HEK293 (cell line): ENCODE results near the gene AURKB.

Experiments
- CTCF ChIA-PET: fragments of 350-600 bp; formaldehyde crosslinking; extraction: SDS; loops from one replicate; lab custom pipeline; 2021; ENCODE audit warnings: antibody characterized with exemption; lab: Yijun Ruan, JAX
- POLR2A ChIA-PET: fragments of 300-600 bp; formaldehyde crosslinking; extraction: SDS; loops from one replicate; lab custom pipeline; 2020; ENCODE audit warnings: antibody characterized with exemption, inconsistent platforms; lab: Yijun Ruan, JAX
- H3K27ac ChIP-seq: fragments of 200-500 bp; sonication (Bioruptor generic); 2 replicates; pipeline ENCODE4 v1.5.1; 2014; ENCODE audit warnings: low read depth, low read length, control low read depth, inconsistent platforms; ENCODE audit errors: extremely low read depth
- H3K36me3 ChIP-seq, 2 experiments: fragments of 200-500 bp in 1 of 2; sonication (Bioruptor generic) in 1 of 2; 1 replicate in 1 of 2; 2 replicates in 1 of 2; pipeline ENCODE4 v1.5.1; 2014 to 2017; ENCODE audit warnings: inconsistent platforms in 2 of 2, low read length in 2 of 2; ENCODE audit not compliant: control insufficient read depth in 2 of 2, insufficient read depth in 1 of 2
- H3K4me1 ChIP-seq: fragments of 200-500 bp; sonication (Bioruptor generic); 2 replicates; pipeline ENCODE4 v1.5.1; 2014; ENCODE audit warnings: mild to moderate bottlenecking, low read length, inconsistent platforms; ENCODE audit not compliant: control insufficient read depth, insufficient read depth
- H3K4me3 ChIP-seq: 2 replicates; pipeline ENCODE4 v1.5.1; 2011; ENCODE audit warnings: low read depth, mild to moderate bottlenecking, control low read depth, low read length, moderate library complexity
- H3K9me3 ChIP-seq: fragments of 200-500 bp; sonication (Bioruptor generic); 2 replicates; pipeline ENCODE4 v1.5.1; 2014; ENCODE audit warnings: low read depth, low read length, inconsistent platforms; ENCODE audit not compliant: control insufficient read depth, insufficient read depth
- GLI4 ChIP-seq: fragments of 450-650 bp; formaldehyde crosslinking; IDR thresholded peaks from 2 replicates; pipeline ENCODE4 v1.5.1; 2016; ENCODE audit warnings: missing biosample characterization, missing genetic modification characterization
- WT1 ChIP-seq: fragments of 450-650 bp; formaldehyde crosslinking; IDR thresholded peaks from 2 replicates; pipeline ENCODE4 v1.5.1; 2016; ENCODE audit warnings: missing biosample characterization, missing genetic modification characterization
- ZBTB7A ChIP-seq: fragments of 450-650 bp; formaldehyde crosslinking; IDR thresholded peaks from 2 replicates; pipeline ENCODE4 v1.5.1; 2016; ENCODE audit warnings: low read depth, missing biosample characterization, missing genetic modification characterization
- ZNF138 ChIP-seq: fragments of 450-650 bp; formaldehyde crosslinking; IDR thresholded peaks from 2 replicates; pipeline ENCODE4 v1.5.1; 2016; ENCODE audit warnings: missing biosample characterization, missing genetic modification characterization, borderline replicate concordance
- ZNF174 ChIP-seq: fragments of 450-650 bp; formaldehyde crosslinking; IDR thresholded peaks from 2 replicates; pipeline ENCODE4 v1.5.0; 2017; ENCODE audit warnings: missing biosample characterization, mild to moderate bottlenecking, missing genetic modification characterization
- ZNF335 ChIP-seq: fragments of 450-650 bp; formaldehyde crosslinking; conservative IDR thresholded peaks from 2 replicates; pipeline ENCODE4 v1.5.1; 2016; ENCODE audit warnings: missing biosample characterization, missing genetic modification characterization
- ZNF394 ChIP-seq: fragments of 450-650 bp; formaldehyde crosslinking; IDR thresholded peaks from 2 replicates; pipeline ENCODE4 v1.5.1; 2016; ENCODE audit warnings: missing biosample characterization, missing genetic modification characterization, mild to moderate bottlenecking, moderate library complexity, borderline replicate concordance
- ZNF529 ChIP-seq: fragments of 450-650 bp; formaldehyde crosslinking; IDR thresholded peaks from 2 replicates; pipeline ENCODE4 v1.5.1; 2017; ENCODE audit warnings: missing genetic modification characterization, missing biosample characterization; ENCODE audit not compliant: insufficient replicate concordance
- ZNF544 ChIP-seq: fragments of 450-650 bp; formaldehyde crosslinking; IDR thresholded peaks from 2 replicates; pipeline ENCODE4 v1.5.0; 2017; ENCODE audit warnings: missing biosample characterization, missing genetic modification characterization
- ZNF549 ChIP-seq: fragments of 450-650 bp; IDR thresholded peaks from 2 replicates; pipeline ENCODE4 v1.5.1; 2018; ENCODE audit warnings: missing biosample characterization, missing genetic modification characterization, mild to moderate bottlenecking, inconsistent platforms, moderate library complexity
- ZNF571 ChIP-seq: fragments of 450-650 bp; formaldehyde crosslinking; IDR thresholded peaks from 2 replicates; pipeline ENCODE4 v1.5.0; 2017; ENCODE audit warnings: missing biosample characterization, missing genetic modification characterization
- ZNF596 ChIP-seq: fragments of 450-650 bp; IDR thresholded peaks from 2 replicates; pipeline ENCODE4 v1.5.0; 2018; ENCODE audit warnings: missing biosample characterization, mild to moderate bottlenecking, missing genetic modification characterization, moderate library complexity
- ZNF626 ChIP-seq: fragments of 450-650 bp; sonication (Bioruptor Pico); formaldehyde crosslinking; IDR thresholded peaks from 2 replicates; pipeline ENCODE4 v1.5.1; 2018; ENCODE audit warnings: missing biosample characterization, missing genetic modification characterization, inconsistent platforms
- TF ChIP-seq, protein P1 (sequence below): fragments of 450-650 bp; formaldehyde crosslinking; IDR thresholded peaks from 2 replicates; pipeline ENCODE4 v1.5.1; 2016; ENCODE audit warnings: missing biosample characterization, missing genetic modification characterization
- TF ChIP-seq, protein P2 (sequence below): fragments of 450-650 bp; formaldehyde crosslinking; optimal IDR thresholded peaks from 2 replicates; pipeline ENCODE3; 2016; ENCODE audit warnings: missing biosample characterization, mild to moderate bottlenecking, missing genetic modification characterization
- TF ChIP-seq, protein P3 (sequence below): fragments of 450-650 bp; formaldehyde crosslinking; IDR thresholded peaks from 2 replicates; pipeline ENCODE4 v1.5.1; 2017; ENCODE audit warnings: missing biosample characterization, mild to moderate bottlenecking, missing genetic modification characterization, moderate library complexity
- TF ChIP-seq, protein P4 (sequence below): fragments of 450-650 bp; formaldehyde crosslinking; IDR thresholded peaks from 2 replicates; pipeline ENCODE4 v1.5.1; 2016; ENCODE audit warnings: missing biosample characterization, missing genetic modification characterization
- TF ChIP-seq, protein P5 (sequence below): fragments of 450-650 bp; IDR thresholded peaks from 2 replicates; pipeline ENCODE4 v1.5.1; 2018; ENCODE audit warnings: missing biosample characterization, missing genetic modification characterization
- TF ChIP-seq, protein P6 (sequence below): fragments of 450-650 bp; formaldehyde crosslinking; IDR thresholded peaks from 2 replicates; pipeline ENCODE4 v1.5.1; 2016; ENCODE audit warnings: missing biosample characterization, missing genetic modification characterization
- TF ChIP-seq, protein P7 (sequence below): fragments of 450-650 bp; formaldehyde crosslinking; IDR thresholded peaks from 2 replicates; pipeline ENCODE4 v1.5.1; 2016; ENCODE audit warnings: missing biosample characterization, missing genetic modification characterization

Gene AURKB

DNA sequence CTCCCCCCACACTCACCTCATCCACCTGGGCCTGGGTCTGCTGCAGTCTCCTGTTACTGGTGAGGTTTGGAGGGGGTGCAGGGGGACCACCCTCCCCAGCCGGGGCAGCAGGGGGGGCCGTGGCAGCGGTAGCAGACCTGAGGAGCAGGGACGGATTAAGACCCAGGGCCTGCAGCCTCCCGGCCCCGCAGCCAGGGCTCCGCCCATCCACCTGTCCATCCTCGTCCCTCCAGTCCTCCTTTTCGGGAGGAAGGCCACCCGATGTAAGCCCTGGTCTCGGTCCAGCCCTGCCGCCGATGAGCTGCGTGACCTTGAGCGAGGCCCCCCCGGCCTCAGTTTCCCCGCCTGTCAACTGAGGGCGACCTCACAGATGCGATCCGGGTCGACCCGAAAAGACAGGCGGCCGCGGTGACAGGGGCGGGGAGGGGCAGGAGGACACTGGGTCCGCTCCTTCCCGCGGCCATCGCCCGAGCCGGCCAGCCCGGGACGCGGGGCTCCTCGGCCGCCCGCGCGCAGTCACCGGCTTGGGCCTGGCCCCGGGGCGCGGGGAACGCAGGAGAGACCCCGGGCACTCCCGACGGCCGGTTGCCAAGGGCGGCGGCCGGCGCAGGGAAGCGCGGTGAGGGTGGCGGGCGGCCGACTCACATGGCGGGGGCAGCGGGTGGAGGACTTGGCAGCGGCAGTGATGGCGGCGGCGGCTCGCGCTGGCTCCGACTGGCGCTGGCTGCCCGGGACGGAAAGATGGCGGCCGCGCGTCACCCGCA is 48.0 kb downstream of the AURKB start, which contains the start of gene VAMP2 (continued):
- TF ChIP-seq, protein P1, sequence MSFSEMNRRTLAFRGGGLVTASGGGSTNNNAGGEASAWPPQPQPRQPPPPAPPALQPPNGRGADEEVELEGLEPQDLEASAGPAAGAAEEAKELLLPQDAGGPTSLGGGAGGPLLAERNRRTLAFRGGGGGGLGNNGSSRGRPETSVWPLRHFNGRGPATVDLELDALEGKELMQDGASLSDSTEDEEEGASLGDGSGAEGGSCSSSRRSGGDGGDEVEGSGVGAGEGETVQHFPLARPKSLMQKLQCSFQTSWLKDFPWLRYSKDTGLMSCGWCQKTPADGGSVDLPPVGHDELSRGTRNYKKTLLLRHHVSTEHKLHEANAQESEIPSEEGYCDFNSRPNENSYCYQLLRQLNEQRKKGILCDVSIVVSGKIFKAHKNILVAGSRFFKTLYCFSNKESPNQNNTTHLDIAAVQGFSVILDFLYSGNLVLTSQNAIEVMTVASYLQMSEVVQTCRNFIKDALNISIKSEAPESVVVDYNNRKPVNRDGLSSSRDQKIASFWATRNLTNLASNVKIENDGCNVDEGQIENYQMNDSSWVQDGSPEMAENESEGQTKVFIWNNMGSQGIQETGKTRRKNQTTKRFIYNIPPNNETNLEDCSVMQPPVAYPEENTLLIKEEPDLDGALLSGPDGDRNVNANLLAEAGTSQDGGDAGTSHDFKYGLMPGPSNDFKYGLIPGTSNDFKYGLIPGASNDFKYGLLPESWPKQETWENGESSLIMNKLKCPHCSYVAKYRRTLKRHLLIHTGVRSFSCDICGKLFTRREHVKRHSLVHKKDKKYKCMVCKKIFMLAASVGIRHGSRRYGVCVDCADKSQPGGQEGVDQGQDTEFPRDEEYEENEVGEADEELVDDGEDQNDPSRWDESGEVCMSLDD (tag by site-specific recombination) = 0 out of 2 replicates have a peak, but pooled peaks have one; percentile 45
- no peak for TF ChIP-seq ZNF394 (tag by site-specific recombination)
- peak; percentile 40 for TF ChIP-seq ZNF596 (tag by site-specific recombination)
- TF ChIP-seq ZNF335 (tag by site-specific recombination) = peak; percentile 63
- no peak for TF ChIP-seq ZNF626
- TF ChIP-seq, protein P2, sequence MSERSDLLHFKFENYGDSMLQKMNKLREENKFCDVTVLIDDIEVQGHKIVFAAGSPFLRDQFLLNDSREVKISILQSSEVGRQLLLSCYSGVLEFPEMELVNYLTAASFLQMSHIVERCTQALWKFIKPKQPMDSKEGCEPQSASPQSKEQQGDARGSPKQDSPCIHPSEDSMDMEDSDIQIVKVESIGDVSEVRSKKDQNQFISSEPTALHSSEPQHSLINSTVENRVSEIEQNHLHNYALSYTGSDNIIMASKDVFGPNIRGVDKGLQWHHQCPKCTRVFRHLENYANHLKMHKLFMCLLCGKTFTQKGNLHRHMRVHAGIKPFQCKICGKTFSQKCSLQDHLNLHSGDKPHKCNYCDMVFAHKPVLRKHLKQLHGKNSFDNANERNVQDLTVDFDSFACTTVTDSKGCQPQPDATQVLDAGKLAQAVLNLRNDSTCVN (tag by site-specific recombination) = peak; percentile 45
- TF ChIP-seq ZNF138 = no peak
- TF ChIP-seq, protein P3, sequence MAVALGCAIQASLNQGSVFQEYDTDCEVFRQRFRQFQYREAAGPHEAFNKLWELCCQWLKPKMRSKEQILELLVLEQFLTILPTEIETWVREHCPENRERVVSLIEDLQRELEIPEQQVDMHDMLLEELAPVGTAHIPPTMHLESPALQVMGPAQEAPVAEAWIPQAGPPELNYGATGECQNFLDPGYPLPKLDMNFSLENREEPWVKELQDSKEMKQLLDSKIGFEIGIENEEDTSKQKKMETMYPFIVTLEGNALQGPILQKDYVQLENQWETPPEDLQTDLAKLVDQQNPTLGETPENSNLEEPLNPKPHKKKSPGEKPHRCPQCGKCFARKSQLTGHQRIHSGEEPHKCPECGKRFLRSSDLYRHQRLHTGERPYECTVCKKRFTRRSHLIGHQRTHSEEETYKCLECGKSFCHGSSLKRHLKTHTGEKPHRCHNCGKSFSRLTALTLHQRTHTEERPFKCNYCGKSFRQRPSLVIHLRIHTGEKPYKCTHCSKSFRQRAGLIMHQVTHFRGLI (tag by site-specific recombination) = no peak

DNA sequence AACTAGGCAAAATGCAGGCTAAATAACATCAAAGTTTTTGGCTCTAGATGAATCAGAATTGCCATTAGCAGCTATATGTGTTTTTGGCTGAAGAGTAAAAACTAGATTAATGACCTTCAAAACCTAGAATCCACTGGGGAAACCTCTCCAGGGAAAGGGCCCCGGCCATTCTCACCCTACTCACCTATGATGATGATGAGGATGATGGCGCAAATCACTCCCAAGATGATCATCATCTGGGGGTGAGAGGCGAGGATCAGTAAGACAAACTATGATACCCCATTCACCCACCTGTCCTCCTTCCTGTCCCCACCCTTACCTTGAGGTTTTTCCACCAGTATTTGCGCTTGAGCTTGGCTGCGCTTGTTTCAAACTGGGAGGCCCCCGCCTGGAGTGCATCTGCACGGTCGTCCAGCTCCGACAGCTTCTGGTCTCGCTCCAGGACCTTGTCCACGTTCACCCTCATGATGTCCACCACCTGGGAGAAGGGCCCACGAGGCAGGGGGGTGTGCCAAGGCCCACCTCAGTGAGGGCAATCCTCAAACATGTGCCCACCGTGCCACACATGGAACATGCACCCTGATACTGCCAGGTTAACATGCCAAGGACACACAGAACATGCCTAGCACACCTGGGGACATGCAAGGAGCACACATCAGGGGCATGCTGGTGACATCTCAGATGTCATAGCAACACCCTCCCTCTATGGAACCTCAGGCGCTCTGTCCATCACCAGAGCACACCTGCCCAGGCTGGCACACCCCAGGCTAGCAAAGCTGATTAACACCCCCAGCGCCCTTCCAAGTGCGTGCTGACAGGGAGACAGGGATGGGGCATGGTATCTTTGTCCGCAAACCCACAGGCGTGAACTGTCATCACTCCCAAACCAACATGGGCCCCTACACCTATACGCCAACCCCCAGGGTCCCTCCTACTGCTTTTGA is 48.8 kb downstream of the AURKB start:
- Histone ChIP-seq H3K27ac (peak overlapping the region; percentile 96), H3K9me3 (no peaks in the 10 kb centered on the region)
- CTCF ChIA-PET = interaction anchor here (0.5 to 7.3 kb wide), 9 partner anchors 12 to 104 kb away, joined by 3 to 91 read pairs (median 4); no protein-coding TSS in a partner anchor
- TF ChIP-seq ZNF544 (tag by site-specific recombination) (no peak), ZBTB7A (tag by site-specific recombination) (no peak), ZNF571 (tag by site-specific recombination) (no peak), WT1 (tag by site-specific recombination) (no peak), ZNF549 (tag by site-specific recombination) (no peak), ZNF529 (tag by site-specific recombination) (no peak), ZNF174 (tag by site-specific recombination) (no peak), GLI4 (tag by site-specific recombination) (0 out of 2 replicates have a peak, but pooled peaks have one; percentile 12)
- TF ChIP-seq, protein P4, sequence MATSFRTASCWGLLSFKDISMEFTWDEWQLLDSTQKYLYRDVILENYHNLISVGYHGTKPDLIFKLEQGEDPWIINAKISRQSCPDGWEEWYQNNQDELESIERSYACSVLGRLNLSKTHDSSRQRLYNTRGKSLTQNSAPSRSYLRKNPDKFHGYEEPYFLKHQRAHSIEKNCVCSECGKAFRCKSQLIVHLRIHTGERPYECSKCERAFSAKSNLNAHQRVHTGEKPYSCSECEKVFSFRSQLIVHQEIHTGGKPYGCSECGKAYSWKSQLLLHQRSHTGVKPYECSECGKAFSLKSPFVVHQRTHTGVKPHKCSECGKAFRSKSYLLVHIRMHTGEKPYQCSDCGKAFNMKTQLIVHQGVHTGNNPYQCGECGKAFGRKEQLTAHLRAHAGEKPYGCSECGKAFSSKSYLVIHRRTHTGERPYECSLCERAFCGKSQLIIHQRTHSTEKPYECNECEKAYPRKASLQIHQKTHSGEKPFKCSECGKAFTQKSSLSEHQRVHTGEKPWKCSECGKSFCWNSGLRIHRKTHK = no peak
- TF ChIP-seq, protein P5, sequence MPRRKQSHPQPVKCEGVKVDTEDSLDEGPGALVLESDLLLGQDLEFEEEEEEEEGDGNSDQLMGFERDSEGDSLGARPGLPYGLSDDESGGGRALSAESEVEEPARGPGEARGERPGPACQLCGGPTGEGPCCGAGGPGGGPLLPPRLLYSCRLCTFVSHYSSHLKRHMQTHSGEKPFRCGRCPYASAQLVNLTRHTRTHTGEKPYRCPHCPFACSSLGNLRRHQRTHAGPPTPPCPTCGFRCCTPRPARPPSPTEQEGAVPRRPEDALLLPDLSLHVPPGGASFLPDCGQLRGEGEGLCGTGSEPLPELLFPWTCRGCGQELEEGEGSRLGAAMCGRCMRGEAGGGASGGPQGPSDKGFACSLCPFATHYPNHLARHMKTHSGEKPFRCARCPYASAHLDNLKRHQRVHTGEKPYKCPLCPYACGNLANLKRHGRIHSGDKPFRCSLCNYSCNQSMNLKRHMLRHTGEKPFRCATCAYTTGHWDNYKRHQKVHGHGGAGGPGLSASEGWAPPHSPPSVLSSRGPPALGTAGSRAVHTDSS (tag by site-specific recombination) = peak; percentile 66; the same call in 1 of the 2 replicates
- TF ChIP-seq, protein P6, sequence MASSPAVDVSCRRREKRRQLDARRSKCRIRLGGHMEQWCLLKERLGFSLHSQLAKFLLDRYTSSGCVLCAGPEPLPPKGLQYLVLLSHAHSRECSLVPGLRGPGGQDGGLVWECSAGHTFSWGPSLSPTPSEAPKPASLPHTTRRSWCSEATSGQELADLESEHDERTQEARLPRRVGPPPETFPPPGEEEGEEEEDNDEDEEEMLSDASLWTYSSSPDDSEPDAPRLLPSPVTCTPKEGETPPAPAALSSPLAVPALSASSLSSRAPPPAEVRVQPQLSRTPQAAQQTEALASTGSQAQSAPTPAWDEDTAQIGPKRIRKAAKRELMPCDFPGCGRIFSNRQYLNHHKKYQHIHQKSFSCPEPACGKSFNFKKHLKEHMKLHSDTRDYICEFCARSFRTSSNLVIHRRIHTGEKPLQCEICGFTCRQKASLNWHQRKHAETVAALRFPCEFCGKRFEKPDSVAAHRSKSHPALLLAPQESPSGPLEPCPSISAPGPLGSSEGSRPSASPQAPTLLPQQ (tag by site-specific recombination) = no peak
- TF ChIP-seq, protein P7, sequence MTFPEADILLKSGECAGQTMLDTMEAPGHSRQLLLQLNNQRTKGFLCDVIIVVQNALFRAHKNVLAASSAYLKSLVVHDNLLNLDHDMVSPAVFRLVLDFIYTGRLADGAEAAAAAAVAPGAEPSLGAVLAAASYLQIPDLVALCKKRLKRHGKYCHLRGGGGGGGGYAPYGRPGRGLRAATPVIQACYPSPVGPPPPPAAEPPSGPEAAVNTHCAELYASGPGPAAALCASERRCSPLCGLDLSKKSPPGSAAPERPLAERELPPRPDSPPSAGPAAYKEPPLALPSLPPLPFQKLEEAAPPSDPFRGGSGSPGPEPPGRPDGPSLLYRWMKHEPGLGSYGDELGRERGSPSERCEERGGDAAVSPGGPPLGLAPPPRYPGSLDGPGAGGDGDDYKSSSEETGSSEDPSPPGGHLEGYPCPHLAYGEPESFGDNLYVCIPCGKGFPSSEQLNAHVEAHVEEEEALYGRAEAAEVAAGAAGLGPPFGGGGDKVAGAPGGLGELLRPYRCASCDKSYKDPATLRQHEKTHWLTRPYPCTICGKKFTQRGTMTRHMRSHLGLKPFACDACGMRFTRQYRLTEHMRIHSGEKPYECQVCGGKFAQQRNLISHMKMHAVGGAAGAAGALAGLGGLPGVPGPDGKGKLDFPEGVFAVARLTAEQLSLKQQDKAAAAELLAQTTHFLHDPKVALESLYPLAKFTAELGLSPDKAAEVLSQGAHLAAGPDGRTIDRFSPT (tag by site-specific recombination) = peak; percentile 47; the same call in 1 of the 2 replicates
- TF ChIP-seq, all 188 proteins: peak for 3
- H3K4me3 ChIP-seq = peak overlapping the region; percentile 89
- peaks cover 15 to 34% of the 10 kb centered on the region in 2 experiments; a peak in 2 of 3 replicates for H3K36me3 ChIP-seq
- POLR2A ChIA-PET = interaction anchor here (0.6 to 2.2 kb wide), 4 partner anchors 12 to 86 kb away, joined by 3 to 7 read pairs (median 3); partner anchors contain the start of gene CTC1
- H3K4me1 ChIP-seq = peaks cover 24% of the 10 kb centered on the region
